Spleen (tissue), 11 donors: ENCODE results near the gene SASH1. TPM values are rescaled to one million over a fixed set of nuclear protein-coding genes. Genes with fewer than 3 reads are reported as not detected.

Experiments used
- DNase-seq: peaks from one replicate; pipeline ENCODE4 v3.0.0-alpha.2; 2020
- H3K27ac ChIP-seq, 8 donors: fragments of 200-600 bp; sonication (generic) in 7 of 8; 1 replicate in 4 of 8; 2 replicates in 4 of 8; pipeline versions ENCODE4 v1.5.0 to v1.8.0; 2016 to 2021; ENCODE audit warnings: inconsistent platforms in 4 of 8, mild to moderate bottlenecking in 4 of 8, moderate library complexity in 1 of 8
- H3K27me3 ChIP-seq, 7 donors: fragments of 200-600 bp; sonication (generic) in 6 of 7; replicated peaks in 1 of 7; 1 replicate in 4 of 7; 2 replicates in 3 of 7; pipeline versions ENCODE4 v1.5.0 to v1.8.0; 2016 to 2021; ENCODE audit warnings: inconsistent platforms in 3 of 7, mild to moderate bottlenecking in 1 of 7
- H3K36me3 ChIP-seq, 6 donors: fragments of 200-600 bp; sonication (generic) in 5 of 6; 1 replicate in 4 of 6; 2 replicates in 2 of 6; pipeline versions ENCODE4 v1.5.0 to v1.8.0; 2016 to 2021; ENCODE audit warnings: inconsistent platforms in 2 of 6
- H3K4me1 ChIP-seq, 6 donors: fragments of 200-600 bp; sonication (generic) in 5 of 6; 1 replicate in 3 of 6; 2 replicates in 3 of 6; pipeline versions ENCODE4 v1.5.0 to v1.8.0; 2016 to 2021; ENCODE audit warnings: inconsistent platforms in 3 of 6
- H3K4me3 ChIP-seq, 8 donors: fragments of 200-600 bp; sonication (generic) in 7 of 8; 1 replicate in 4 of 8; 2 replicates in 4 of 8; pipeline versions ENCODE4 v1.5.0 to v1.8.0; 2016 to 2021; ENCODE audit warnings: inconsistent platforms in 4 of 8, mild to moderate bottlenecking in 4 of 8, moderate library complexity in 2 of 8
- H3K9me3 ChIP-seq, 8 donors: fragments of 200-600 bp; sonication (generic) in 7 of 8; 1 replicate in 4 of 8; 2 replicates in 4 of 8; pipeline versions ENCODE4 v1.5.0 to v1.8.0; 2016 to 2021; ENCODE audit warnings: inconsistent platforms in 4 of 8
- POLR2A ChIP-seq, 3 donors: fragments of 450-650 bp; IDR thresholded peaks; one replicate each; pipeline ENCODE4 v1.5.1; 2017; ENCODE audit warnings: antibody characterized with exemption in 3 of 3, mild to moderate bottlenecking in 1 of 3
- POLR2AphosphoS5 ChIP-seq, 3 donors: sonication (generic); formaldehyde crosslinking; IDR thresholded peaks; one replicate each; pipeline ENCODE4 v1.5.1; 2017; ENCODE audit warnings: antibody characterized with exemption in 3 of 3
- WGBS, 5 donors: extraction: QIAGEN DNeasy Blood & Tissue Kit in 3 of 5; methylation state at CpG; one replicate each; pipeline versions ENCODE4 v1.1.5 to v1.1.7; 2013 to 2018; 5-methylcytosine and 5-hydroxymethylcytosine counted together
- intact Hi-C: fragments of 100-400 bp; cut with DNase I; formaldehyde crosslinking; loops from one replicate; pipeline ENCODE4 v1.15.0; 2023; ENCODE audit warnings: low total_unique reads
- polyA plus RNA-seq, 3 donors: library from polyadenylated mRNA; stranded (reverse); fragments of 200-250 nt; gene quantifications; one replicate each; pipeline ENCODE4 v1.2.1, GENCODE V29; 2013
- total RNA-seq, 7 donors: library from RNA; depleted of rRNA in 3 of 7; stranded (reverse); fragments of >200 nt in 3 of 7; fragmentation: NEBNext Ultra II Directional in 4 of 7; extraction: Animal tissue kit (Norgen Biotek cat#: 25700) in 4 of 7; gene quantifications; one replicate each; pipeline versions ENCODE4 v1.1.0 to v1.2.1, GENCODE V29; 2016 to 2021
- TF ChIP-seq, protein P1 (sequence below), 11 experiments: fragments of 200-600 bp in 7 of 11; fragments of 450-650 bp in 4 of 11; sonication (generic) in 4 of 11; IDR thresholded peaks in 8 of 11; conservative IDR thresholded peaks in 3 of 11; 1 replicate in 7 of 11; 2 replicates in 4 of 11; pipeline versions ENCODE4 v1.4.0 to v1.8.0; 2016 to 2021; ENCODE audit warnings: antibody characterized with exemption in 11 of 11, inconsistent platforms in 4 of 11, mild to moderate bottlenecking in 1 of 11
- donor health status: healthy with polysubstance abuse.
- donor health status: DM: no; HTN: no; CAD: no; lungs with moderate emphysema.
- donor health status: DM: no; HTN: no; CAD: no.
- donor health status: Bipolar disorder and iron deficiency.
- donor health status: healthy.
- donor health status: DM: no; HTN: no; CAD: no.
- donor health status: DM: yes; HTN: yes; CAD: no.

The SASH1 gene
- total and polyA plus RNA-seq, 10 donors = 3.9 to 103 (median 57.9) TPM

DNA sequence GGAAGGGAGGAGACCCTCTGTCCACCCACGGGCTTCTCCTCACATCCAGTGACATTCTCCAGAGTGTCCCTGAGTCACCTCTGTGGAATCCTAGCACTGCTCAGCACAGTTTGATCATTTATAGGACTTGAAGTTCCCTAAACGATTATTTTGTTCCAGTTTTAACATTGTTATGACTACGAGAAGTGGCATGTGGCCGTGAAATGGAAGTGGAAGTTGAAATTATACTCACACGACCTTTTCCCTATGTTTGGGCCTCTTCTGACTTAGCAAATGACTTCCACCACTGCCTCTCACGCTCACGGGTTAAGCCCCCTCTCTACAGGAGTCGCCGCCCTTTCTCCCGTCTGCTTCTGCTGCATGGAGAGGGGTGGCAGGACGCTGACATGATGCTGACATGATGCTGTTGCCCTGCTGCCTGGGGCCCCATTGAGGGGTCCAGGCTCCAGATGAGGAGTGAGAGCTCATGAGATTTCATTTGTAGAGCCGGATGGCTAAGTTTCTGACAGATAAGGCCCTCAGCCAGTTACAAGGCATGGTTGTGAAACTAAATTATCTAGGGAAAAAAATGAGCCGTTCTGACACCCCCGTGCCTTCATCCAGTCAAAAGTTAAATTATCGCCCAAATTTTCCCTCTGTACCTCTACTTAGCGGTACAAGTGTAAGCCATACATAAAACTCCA, 250.6 kb downstream of the SASH1 start:
- peaks cover 0 to 8% (median 0%) of the 10 kb centered on the region in 6 donors for H3K4me1 ChIP-seq
- intact Hi-C loops = no loop called here
- no peak for TF ChIP-seq POLR2A (IDR thresholded peaks at IDR 0.05)
- TF ChIP-seq, protein P1, sequence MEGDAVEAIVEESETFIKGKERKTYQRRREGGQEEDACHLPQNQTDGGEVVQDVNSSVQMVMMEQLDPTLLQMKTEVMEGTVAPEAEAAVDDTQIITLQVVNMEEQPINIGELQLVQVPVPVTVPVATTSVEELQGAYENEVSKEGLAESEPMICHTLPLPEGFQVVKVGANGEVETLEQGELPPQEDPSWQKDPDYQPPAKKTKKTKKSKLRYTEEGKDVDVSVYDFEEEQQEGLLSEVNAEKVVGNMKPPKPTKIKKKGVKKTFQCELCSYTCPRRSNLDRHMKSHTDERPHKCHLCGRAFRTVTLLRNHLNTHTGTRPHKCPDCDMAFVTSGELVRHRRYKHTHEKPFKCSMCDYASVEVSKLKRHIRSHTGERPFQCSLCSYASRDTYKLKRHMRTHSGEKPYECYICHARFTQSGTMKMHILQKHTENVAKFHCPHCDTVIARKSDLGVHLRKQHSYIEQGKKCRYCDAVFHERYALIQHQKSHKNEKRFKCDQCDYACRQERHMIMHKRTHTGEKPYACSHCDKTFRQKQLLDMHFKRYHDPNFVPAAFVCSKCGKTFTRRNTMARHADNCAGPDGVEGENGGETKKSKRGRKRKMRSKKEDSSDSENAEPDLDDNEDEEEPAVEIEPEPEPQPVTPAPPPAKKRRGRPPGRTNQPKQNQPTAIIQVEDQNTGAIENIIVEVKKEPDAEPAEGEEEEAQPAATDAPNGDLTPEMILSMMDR (IDR thresholded peaks at IDR 0.05 in 8 of 11, conservative IDR thresholded peaks at IDR 0.05 in 3 of 11) = no peak
- no peak for TF ChIP-seq POLR2AphosphoS5 (IDR thresholded peaks at IDR 0.05)
- H3K27ac ChIP-seq = peak overlapping the region in 5 of 8 donors; percentile 14 to 64 (median 56)
- no peaks in the 10 kb centered on the region for H3K9me3 ChIP-seq
- DNase-seq = no peak
- WGBS, 5 donors = 74 to 86% (median 80%) methylated on average over 16 of the region's 16 CpGs
- H3K36me3 ChIP-seq = no peaks in the 10 kb centered on the region
- no peaks in the 10 kb centered on the region for H3K27me3 ChIP-seq
- no peak overlapping the region for H3K4me3 ChIP-seq

DNA sequence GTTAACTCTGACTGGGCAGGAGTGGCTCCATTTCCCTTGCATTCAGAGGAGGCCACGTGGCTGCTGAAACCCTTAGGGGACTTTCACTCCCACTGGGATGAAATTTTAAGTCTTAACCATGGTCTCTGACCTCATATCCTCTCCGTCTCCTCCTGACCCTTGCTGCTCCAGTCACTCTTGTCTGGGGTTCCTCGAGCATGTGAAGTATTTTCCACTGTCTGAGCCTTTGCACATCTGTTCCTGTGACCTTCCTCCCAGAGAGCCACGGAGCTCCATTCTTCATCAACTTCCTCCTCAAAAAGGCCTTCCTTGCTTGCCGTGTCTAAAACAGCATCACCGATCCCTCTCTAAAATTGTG, 251.2 kb downstream of the SASH1 start:
- H3K4me3 ChIP-seq = no peak overlapping the region
- peak overlapping the region in 5 of 8 donors; percentile 14 to 64 (median 56) for H3K27ac ChIP-seq
- no peak for DNase-seq
- WGBS, 5 donors = 50 to 55% (median 54%) methylated on average over 6 of the region's 6 CpGs
- H3K36me3 ChIP-seq = no peaks in the 10 kb centered on the region
- no peaks in the 10 kb centered on the region for H3K9me3 ChIP-seq
- TF ChIP-seq, protein P1 (IDR thresholded peaks at IDR 0.05 in 8 of 11, conservative IDR thresholded peaks at IDR 0.05 in 3 of 11) = no peak
- TF ChIP-seq POLR2AphosphoS5 (IDR thresholded peaks at IDR 0.05) (no peak), POLR2A (IDR thresholded peaks at IDR 0.05) (no peak)
- H3K4me1 ChIP-seq = peaks cover 0 to 8% (median 2%) of the 10 kb centered on the region in 6 donors
- no peaks in the 10 kb centered on the region for H3K27me3 ChIP-seq
- intact Hi-C loops = no loop called here

DNA sequence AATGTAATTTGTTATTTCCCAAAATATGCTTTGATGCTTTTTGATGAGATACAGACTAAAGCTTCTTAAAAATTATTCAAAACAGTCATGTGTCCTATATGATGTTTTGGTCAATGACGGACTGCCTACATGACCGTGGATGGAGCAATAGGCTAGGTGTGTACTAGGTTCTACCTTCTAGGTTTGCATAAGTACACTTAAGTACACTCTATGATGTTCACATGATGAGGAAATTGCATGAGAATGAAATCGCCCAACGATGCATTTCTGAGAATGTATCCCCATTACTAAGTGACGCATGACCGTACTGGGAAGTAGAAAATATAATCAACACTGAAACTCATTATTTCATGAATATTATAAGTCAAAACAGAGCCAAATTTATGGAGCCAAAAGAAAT, 252.9 kb downstream of the SASH1 start:
- Histone ChIP-seq H3K4me3 (no peak overlapping the region), H3K27me3 (no peaks in the 10 kb centered on the region), H3K4me1 (peaks cover 0 to 8% (median 2%) of the 10 kb centered on the region in 6 donors), H3K9me3 (no peaks in the 10 kb centered on the region), H3K27ac (peak overlapping the region in 2 of 8 donors; percentile 19 to 22), H3K36me3 (no peaks in the 10 kb centered on the region)
- WGBS, 5 donors = 89 to 95% (median 92%) methylated on average over 6 of the region's 6 CpGs
- no peak for DNase-seq
- TF ChIP-seq, protein P1 (IDR thresholded peaks at IDR 0.05 in 8 of 11, conservative IDR thresholded peaks at IDR 0.05 in 3 of 11) = no peak
- no peak for TF ChIP-seq POLR2A (IDR thresholded peaks at IDR 0.05)
- no peak for TF ChIP-seq POLR2AphosphoS5 (IDR thresholded peaks at IDR 0.05)
- intact Hi-C loops = no loop called here

DNA sequence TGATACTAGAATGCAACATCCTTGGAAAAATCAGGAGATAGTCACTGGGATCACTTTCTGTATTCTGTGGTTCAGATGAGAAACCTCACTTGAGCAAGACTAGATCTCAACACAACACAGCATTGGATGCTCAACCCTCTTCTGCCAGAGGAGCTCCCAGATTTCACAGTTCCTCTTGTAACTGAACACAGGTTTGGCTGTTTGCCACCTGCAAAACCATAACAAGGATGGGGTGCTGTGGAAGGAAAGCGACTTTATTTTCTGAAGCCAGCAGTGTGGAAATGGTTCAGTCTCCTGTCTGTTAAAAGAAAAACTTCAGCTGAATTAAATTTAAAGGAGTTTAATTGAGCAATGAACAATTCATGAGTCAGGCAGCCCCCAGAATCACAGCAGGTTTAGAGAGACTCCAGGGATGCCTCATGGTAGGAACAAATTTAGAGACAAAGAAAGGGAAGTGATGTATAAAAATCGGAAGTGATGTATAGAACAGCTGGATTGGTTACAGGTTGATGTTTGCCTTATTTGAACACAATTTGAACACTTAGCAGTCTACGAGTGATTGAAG, 254.3 kb downstream of the SASH1 start:
- Histone ChIP-seq H3K4me1 (peaks cover 0 to 8% (median 2%) of the 10 kb centered on the region in 6 donors), H3K36me3 (no peaks in the 10 kb centered on the region), H3K27me3 (no peaks in the 10 kb centered on the region), H3K27ac (peak overlapping the region in 1 of 8 donors; percentile 39), H3K4me3 (no peak overlapping the region), H3K9me3 (peaks cover 0 to 13% (median 2%) of the 10 kb centered on the region in 8 donors)
- WGBS, 5 donors = 64 to 69% (median 67%) methylated on average over 3 of the region's 3 CpGs
- TF ChIP-seq, protein P1 (IDR thresholded peaks at IDR 0.05 in 8 of 11, conservative IDR thresholded peaks at IDR 0.05 in 3 of 11) = no peak
- TF ChIP-seq POLR2AphosphoS5 (IDR thresholded peaks at IDR 0.05) (no peak), POLR2A (IDR thresholded peaks at IDR 0.05) (no peak)
- no peak for DNase-seq
- intact Hi-C loops = no loop called here
